A172 (cell line): ENCODE data around the gene PHAX. TPM values are rescaled to one million over a fixed set of nuclear protein-coding genes. Genes with fewer than 3 reads are reported as not detected.
"Not testable (repeated sequence)": the region's sequence is repeated elsewhere in the genome, so short reads cannot be mapped to it uniquely, and the experiment has no call there.

Experiments
- DNase-seq: peaks from one replicate; pipeline ENCODE4 v3.0.0-alpha.2; 2015; ENCODE audit warnings: low spot score
- total RNA-seq: library from RNA; depleted of rRNA; stranded (reverse); fragments of >200 nt; shearing (Covaris generic); gene quantifications from 2 replicates; pipeline ENCODE4 v1.2.3, GENCODE V29; 2014; rRNA removed

Gene PHAX, protein sequence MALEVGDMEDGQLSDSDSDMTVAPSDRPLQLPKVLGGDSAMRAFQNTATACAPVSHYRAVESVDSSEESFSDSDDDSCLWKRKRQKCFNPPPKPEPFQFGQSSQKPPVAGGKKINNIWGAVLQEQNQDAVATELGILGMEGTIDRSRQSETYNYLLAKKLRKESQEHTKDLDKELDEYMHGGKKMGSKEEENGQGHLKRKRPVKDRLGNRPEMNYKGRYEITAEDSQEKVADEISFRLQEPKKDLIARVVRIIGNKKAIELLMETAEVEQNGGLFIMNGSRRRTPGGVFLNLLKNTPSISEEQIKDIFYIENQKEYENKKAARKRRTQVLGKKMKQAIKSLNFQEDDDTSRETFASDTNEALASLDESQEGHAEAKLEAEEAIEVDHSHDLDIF
- total RNA-seq: 137 and 138 TPM in 2 replicates

- DNase-seq: peak; percentile 73
These were observed at the start of gene PHAX for GRCh38 chr5:126600631-126601511. PHAX (plus strand) TSS chr5:126600947; CDS start chr5:126600963, 16 bp downstream.

GRCh38 chr5:126552614-126553013 is 48.1 kb upstream of the PHAX start:
- no peak for DNase-seq

DNA sequence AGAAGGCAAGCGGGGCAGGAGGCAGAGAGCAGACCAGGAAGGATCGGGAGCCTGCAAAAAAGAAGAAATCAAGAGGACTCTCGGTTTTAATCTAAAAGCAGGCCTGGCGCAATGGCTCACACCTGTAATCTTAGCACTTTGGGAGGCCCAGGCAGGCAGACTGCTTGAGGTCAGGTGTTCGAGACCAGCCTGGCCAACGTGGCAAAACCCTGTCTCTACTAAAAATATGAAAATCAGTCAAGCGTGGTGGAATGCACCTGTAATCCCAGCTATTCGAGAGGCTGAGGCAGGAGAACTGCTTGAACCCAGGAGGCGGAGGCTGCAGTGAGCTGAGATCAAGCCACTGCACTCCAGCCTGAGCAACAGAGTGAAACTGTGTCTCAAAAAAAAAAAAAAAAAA is 45.6 kb upstream of the PHAX start:
- not testable (repeated sequence) for DNase-seq

GRCh38 chr5:126561908-126562307 is 38.8 kb upstream of the PHAX start:
- no peak for DNase-seq

- no peak for DNase-seq
These were observed 37.9 kb upstream of the PHAX start for GRCh38 chr5:126562823-126563222.

GRCh38 chr5:126568206-126568755 is 32.5 kb upstream of the PHAX start:
- no peak for DNase-seq

DNA sequence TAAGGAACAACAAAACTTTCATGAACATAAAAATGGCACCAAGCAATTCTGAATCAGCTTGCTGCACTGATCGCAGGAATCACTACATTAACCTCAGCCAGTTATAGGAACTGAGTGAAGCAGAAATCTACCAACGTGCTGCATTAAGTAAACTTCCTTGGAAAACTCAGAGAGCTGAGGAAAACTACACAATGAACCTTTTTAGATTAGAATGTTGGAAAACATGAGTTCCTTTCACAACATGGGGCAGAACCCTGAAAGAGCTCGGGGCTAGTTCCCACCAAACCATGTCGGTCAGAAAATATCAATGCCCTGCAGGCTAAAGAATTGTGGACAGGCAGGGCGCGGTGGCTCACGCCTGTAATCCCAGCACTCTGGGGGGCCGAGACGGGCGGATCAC is 25.1 kb upstream of the PHAX start:
- DNase-seq: no peak

DNA sequence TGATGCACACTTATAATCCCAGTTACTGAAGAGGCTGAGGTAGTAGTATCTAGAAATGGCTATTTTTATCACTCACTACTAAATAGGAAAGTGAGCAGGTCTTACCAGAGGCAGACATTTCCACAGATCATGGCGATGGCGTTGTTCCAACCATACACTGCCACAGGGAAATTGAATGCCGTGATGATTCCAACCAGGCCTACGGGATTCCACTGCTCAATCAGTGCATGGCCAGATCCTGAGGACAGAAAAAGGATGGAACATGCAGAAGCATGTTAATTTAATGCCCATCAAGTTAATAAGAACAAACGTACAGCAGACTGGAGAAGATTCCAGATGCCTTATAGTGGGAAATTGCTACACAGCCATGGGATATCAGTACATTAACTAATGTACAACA is 23.8 kb upstream of the PHAX start:
- no peak for DNase-seq

DNA sequence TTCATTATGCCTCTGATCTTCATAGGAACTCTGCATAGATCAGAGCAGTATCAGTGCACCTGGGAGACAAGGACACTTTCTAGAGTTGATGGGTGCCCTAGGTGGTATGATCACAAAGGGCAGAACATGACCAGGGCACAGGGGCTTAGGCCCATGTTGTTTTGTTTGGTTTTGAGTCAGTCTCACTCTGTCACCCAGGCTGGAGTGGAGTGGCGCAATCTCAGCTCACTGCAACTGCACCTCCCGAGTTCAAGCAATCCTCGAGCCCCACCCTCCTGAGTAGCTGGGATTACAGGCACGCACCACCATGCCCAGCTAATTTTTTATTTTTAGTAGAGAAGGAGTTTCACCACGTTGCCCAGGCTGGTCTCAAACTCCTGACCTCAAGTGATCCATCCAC is 23.3 kb upstream of the PHAX start:
- no peak for DNase-seq

DNA sequence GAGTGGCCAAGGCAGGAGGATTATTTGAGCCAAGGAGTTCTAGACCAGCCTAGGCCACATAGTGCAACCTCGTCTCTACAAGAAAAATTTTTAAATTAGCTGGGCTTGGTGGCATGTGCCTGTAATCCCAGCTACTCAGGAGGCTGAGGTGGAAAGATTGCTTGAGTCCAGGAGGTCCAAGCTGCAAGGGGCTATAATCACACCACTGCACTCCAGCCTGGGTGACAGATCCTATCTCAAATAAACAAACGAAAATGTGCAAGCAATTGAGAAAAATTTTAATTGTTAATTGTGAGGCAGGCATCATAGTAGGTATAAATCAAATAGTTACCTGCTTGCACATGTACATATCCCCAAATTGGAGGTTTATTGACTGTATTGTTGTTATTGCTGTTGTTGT is 21.0 kb upstream of the PHAX start:
- no peak for DNase-seq

DNA sequence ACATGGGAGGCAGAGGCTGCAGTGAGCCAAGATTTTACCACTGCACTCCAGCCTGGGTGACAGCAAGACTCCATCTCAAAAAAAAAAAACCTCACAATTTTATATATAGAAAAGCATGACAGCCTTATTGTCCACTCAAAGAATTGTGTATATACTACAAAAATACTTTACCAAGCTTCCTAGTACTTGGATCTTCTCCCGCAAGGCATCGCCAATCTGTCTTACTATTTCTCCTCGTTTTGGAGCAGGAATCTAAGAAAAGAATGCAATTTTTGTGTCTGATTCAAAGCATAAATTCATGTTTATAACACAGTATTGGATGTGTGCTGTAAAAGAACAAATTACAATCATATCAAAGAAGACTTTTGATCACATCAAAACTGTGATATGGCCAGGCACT is 17.0 kb upstream of the PHAX start:
- DNase-seq: no peak

DNA sequence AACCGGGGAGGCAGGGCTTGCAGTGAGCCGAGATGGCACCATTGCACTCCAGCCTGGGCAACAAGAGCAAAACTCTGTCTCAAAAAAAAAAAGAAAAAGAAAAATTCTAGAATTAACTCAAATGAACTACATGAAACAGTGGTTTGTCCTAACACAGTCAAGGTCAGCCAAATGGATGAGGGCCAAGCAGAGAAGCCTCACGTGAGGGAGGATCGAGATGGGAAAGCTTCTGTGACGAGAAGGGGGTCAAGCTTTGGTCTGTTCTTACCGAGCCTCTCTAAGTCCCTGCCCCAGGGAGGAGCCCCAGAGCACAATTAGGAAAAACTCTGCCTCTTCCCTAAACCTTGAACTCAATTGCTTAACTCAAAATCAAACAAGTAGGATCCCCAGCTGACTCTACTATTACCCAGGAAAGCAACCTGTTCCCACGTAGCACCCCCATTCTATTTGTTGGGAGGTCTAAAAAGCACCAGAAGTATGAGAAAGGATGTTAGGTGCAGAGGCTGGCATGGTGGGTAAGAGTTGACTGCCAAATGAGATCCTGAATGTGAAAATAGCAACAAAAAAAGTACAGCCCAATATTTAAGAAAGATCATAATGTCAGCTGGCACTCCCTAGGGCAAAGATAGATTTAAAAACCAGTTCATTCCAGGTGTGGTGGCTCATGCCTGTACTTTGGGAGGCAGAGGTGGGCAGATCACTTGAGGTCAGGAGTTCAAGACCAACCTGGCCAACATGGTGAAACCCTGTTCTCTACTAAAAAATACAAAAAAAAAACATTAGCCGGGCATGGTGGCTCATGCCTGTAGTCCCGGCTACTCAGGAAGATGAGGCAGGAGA is 13.0 kb upstream of the PHAX start:
- no peak for DNase-seq

DNA sequence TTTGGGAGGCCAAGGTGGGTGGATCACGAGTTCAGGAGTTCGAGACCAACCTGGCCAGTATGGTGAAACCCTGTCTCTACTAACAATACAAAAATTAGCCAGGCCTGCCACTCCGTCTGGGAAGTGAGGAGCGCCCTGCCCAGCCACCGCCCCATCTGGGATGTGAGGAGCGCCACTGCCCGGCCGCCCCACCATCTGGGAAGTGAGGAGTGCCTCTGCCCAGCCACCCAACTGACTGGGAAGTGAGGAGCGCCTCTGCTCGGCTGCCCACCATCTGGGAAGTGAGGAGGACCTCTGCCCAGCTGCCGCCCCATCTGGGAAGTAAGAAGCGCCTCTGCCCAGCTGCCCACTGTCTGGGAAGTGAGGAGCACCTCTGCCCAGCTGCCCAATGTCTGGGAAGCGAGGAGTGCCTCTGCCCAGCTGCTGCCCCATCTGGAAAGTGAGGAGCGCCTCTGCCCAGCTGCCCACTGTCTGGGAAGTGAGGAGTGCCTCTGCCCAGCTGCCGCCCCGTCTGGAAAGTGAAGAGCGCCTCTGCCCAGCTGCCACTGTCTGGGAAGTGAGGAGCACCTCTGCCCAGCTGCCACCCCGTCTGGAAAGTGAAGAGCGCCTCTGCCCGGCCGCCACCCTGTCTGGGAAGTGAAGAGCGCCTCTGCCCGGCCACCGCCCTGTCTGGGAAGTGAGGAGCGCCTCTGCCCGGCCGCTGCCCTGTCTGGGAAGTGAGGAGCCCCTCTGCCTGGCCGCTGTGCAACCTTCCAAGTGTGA is 11.0 kb upstream of the PHAX start:
- no peak for DNase-seq

DNA sequence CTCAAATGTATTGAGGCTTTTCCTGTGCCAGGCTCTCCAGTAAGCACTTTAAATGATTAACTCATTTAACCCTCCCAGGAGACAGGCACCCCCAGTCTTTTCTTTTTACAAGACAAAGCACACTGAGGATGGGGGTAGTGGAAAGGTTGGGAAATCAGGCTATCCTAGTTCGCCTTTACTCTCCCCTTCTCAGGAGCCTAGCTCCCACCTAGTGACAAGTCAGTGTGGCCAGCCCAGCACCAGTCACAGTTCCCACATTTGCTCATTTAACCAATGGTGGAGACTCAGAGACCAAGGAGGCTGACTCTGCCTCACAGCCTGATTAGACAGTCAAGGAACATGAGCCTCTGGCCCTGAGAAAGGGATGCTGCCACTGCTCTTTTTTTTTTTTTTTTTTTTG is 9.2 kb upstream of the PHAX start:
- no peak for DNase-seq

GRCh38 chr5:126594748-126595485 is 5.8 kb upstream of the PHAX start, which contains the start of gene ALDH7A1:
ALDH7A1 (minus strand) TSS chr5:126595219; CDS start chr5:126595198, 21 bp downstream.
- peak; percentile 94 for DNase-seq

DNA sequence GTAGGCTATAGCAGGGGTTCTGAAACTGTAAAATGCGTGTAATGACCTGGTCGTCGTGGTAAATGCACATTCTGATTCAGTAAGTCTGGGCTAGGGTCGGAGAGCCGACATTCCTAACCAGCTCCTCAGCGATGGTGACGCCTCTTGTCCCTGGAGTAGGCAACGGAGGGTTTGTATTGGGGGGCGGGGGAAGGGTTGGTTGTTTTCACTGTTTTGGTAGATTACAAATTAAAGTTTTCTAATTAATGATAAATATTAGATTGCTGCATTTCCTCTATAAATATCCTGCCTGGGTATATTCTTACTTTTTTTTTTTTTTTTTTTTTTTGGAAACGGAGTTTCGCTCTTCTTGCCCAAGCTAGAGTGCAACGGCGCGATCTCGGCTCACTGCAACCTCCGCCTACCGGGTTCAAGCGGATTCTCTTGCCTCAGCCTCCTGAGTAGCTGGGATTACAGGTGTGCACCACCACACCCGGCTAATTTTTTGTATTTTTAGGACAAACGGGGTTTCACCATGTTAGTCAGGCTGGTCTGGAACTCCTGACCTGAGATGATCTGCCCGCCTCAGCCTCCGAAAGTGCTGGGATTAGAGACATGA is 5.2 kb upstream of the PHAX start:
- no peak for DNase-seq

DNA sequence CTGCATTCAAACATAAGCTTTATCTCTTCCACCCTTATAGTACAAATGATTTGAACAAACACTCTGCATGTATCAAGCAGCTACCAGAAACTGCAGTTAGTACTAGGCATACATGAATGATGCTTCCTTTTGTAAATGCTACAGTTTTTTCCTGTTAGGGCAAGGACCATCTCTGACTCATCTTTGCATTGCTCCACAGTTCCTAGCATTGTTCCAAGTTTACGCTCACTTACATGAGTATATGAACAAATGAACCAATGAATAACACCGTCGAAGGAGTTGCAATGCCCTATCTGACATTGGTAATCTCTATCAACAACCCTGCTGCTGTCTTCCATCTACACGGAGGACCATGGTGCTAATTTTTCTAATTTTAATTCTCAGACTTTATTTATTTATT is 3.6 kb upstream of the PHAX start:
- DNase-seq: peak; percentile 32

DNA sequence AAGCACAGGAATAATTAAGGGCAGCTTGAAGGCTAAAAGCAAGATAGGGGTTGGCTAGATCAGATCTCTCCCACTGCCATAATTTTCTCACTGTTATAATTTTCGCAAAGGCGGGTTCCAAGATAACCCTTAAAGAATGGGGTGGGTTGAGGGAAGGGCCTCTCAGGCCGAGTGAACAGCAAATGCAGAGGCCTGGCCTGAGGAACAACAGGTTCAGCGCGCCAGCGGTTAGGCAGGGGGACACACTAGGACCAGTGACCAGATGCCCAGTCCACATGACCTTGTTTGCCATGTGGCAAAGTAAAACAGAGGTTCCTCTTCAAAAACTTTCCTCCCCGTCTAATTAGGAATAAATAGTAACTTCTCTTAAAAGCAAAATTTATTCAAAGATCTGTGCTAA is 1.2 kb upstream of the PHAX start:
- no peak for DNase-seq

DNA sequence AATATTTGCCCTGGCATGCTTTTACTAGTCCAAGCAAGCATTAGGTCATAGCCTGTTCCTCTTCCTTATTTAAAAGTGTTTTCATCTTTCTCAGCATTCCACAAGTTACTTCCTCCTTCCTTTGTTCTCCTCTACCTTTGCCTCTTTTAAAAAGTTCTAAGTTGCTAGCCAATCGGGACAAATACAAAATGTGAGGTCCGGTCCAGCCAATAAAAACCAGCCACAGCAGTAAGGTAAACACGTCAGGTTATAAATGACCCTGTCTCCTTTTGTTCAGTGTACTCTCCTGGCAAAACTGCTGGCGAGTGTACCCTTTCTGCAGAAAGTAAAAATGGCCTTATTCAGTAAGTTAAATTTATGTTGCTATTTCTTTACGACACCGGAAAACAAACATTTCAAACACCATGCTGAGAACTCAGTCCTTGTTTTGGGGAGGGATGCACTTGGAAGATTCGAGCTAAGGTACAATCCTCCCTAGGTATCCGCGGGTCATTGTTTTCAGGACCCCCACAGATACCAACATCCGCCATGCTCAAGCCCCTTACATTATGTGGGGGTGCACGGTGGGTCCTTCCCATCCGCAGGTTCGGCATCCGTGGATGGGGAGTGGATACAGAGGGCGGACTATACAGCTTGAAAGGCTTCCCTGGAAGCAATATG is 646 bp upstream of the PHAX start:
- not testable (repeated sequence) for DNase-seq
